Erythroblast (primary cell): ENCODE results near the gene CDC42SE2.
"Not testable (repeated sequence)": the region's sequence is repeated elsewhere in the genome, so short reads cannot be mapped to it uniquely, and the experiment has no call there.

Experiments used
- DNase-seq, 2 experiments: peaks; one replicate each; lab custom pipeline; 2025; lab: John Stamatoyannopoulos, UW
- GATA1 ChIP-seq: IDR thresholded peaks from 2 replicates; pipeline ENCODE4 v1.6.1; 2011; ENCODE audit warnings: low read depth, mild to moderate bottlenecking, control low read depth, low read length, moderate library complexity
- POLR2A ChIP-seq: IDR thresholded peaks from 2 replicates; pipeline ENCODE4 v1.6.1; 2011; ENCODE audit warnings: mild to moderate bottlenecking, low read length

Gene CDC42SE2

DNA sequence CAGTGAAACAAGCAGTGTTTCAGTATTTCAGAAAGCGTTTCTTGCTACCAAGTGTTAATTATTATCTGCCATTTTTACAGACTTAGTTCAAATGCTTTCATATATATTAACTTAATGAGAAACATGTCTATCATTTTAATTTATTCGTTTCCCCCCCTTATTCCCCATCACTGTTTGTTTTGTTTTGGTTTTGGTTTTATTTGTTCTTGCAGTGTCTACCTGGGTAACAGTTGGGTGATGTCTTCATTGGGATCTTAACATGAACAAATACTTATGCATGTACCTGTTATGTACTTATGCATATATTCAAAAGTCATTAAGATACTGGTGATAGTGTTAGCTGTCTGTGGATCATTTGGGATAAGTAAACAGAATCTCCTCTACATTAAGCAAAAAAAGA, 108.0 kb downstream of the CDC42SE2 start:
- no peak for DNase-seq
- no peak for TF ChIP-seq POLR2A
- no peak for TF ChIP-seq GATA1

DNA sequence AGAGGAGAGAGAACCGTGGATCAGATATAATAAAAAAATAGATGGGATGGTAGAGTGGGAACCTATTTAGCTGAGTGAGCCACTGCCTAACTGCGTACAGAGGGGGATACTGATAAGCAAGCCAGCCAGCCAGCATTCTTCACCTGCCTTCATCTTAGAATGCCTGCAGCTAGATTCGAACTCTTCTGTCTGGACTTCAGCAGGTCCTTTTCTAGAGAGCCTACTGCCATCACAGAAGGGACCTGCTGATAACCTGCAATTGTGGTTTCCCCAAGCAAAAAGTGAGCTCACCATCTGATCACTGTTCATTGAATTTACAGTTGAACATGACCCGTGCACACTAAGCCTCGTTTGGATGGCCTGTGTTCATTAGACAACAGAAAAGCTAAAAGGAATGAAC, 109.4 kb downstream of the CDC42SE2 start:
- DNase-seq = peak; percentile 68 to 91
- TF ChIP-seq POLR2A (no peak), GATA1 (no peak)

DNA sequence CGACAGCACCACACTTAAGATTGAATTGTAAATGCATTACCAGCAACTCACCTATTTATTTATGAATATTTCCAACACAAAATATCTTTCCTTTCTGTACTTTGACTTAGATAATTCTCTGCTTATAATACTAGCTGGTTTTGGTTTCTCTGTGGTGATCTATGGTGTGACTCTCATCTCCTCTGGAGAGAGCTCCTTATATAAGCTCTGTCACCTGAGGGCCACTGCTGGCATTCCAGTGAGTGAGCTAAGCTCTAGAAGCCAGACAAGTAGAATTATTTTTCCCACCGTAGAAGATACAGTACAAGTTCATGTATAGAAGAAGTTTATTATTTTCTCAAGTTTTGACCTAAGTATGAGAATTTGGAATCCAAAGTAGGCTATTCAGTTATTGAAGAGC, 111.5 kb downstream of the CDC42SE2 start:
- TF ChIP-seq POLR2A (no peak), GATA1 (no peak)
- no peak for DNase-seq

DNA sequence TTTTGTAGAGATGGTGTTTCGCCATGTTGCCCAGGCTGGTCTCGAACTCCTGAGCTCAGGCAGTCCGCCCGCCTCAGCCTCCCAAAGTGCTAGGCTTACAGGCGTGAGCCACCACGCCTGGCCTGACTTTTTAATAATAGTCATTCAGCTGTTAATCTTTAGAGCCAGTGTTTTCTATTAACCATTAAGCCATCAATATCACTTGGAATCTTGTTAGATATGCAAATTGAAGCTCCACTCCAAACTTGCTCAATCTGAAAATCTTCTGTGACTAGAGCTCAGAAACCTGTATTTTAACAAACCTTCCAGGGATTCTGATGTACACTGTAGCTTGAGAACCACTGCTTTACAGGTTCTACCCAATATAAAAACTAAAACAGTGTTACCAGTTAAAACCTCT, 113.5 kb downstream of the CDC42SE2 start:
- DNase-seq = no peak
- TF ChIP-seq GATA1 = no peak
- TF ChIP-seq POLR2A = no peak

DNA sequence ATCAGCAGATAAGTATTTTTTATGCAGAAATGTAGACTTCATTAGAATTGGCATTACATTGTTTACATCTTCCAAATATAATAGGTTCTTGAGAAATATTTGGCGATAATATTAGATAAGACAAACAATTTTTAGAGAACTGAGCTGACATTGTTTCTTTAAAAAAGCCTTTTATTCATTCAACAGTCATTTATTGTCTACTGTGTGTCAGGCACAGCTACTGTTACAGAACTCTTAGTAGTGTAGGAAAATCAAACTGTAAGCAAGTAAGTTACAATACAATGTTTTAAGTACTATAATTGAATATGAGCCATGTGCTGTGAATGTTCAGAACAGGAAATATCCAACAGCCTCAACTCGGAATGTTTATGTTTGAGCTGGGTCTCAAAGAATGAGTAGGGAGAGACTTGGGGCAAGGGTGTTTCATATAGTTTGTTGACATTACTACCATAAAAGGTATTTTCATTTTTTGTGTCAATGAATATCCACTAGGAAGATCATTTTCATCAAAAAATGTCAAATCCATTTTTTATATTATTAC, 114.0 kb downstream of the CDC42SE2 start:
- DNase-seq = no peak
- TF ChIP-seq GATA1 (no peak), POLR2A (no peak)

DNA sequence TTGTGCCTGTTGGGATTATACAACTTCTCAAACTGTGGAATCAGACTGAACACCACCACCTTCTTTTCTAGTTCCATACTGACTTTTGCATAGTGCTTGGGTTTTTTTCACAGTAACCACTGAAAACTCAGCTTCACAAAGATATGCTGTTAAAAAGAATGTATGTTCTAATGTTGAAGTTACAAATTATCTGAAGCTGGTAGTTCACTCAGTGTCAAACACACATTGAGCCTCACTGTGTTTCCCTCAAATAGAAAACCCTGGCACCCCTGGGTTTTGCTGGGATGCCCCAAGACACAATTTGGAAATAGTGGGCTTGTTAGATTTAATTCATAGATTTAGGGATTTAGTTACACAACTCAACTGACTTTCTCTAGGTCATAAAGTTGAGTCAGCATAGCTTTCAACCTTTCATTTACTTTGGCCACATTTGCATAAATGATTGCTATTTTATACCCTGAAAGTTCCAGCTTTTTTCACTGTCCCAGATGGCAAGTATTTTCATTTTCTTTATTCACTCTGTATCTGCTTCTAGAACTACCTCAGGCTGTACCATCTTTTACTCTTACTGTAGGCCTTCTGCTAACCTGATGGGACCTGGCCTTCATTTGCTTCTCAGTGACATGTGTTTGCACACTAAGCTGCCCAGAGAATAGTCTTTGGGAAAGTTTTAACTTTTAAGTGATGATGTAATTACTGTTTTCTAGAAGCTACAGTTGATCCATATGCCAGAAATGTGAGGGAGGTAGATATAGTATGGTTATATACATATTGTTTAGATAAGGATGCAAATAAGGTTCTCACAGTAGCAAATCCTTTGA, 115.1 kb downstream of the CDC42SE2 start:
- DNase-seq = peak; percentile 68 to 82
- peak; percentile 39 for TF ChIP-seq POLR2A
- no peak for TF ChIP-seq GATA1

DNA sequence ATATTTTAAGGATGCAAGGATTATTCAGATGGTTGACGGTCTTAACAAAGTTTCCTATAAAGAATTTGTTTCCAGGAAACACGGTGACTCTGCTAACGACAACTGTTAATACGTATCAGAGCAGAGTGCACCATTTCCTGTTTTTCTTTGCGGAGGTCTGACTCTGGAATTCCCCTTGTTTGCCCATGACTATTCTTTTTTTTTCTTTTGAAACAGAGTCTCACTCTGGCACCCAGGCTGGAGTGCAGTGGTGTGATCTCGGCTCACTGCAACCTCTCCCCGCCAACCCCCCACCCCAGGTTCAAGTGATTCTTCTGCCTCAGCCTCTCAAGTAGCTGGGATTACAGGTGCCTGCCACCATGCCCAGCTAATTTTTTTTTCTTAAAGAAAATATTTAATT, 115.9 kb downstream of the CDC42SE2 start:
- DNase-seq = peak; percentile 56 to 68
- TF ChIP-seq POLR2A (no peak), GATA1 (no peak)

DNA sequence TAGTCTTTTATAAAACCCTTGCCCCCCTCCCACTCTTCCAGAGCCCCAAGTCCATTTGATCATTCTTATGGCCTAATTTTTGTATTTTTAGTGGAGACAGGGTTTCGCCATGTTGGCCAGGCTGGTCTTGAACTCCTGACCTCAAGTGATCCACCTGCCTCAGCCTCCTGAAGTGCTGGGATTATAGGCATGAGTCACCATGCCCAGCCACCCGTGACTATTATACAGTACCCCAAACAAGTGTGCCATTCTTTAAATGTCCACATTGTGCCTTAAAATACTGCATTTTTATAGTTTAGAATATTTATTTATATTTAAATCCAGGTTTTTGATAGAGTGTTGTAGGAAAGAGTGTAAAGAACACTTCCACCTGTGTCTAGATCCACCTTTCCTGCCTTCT, 116.4 kb downstream of the CDC42SE2 start:
- not testable (repeated sequence) for DNase-seq

DNA sequence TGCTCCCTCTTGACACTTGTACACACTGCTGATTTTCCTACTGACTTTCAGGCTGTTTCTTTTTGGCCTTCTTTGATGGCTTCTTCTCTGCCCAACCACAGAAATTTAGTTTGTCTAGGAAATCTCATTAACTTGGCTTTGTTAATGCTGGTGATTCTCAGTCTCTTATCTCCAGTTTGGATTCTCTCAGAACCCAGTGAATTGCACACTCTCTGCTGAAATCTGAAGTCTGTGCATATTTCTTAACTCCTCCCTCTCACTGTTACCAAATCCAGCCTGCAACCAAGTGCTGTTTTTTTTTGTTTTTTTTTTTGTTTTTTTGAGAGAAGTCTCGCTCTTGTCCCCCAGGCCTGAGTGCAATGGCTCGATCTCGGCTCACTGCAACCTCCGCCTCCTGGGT, 117.2 kb downstream of the CDC42SE2 start:
- TF ChIP-seq GATA1 (no peak), POLR2A (no peak)
- DNase-seq = peak in 1 of 2 experiments; percentile 7

DNA sequence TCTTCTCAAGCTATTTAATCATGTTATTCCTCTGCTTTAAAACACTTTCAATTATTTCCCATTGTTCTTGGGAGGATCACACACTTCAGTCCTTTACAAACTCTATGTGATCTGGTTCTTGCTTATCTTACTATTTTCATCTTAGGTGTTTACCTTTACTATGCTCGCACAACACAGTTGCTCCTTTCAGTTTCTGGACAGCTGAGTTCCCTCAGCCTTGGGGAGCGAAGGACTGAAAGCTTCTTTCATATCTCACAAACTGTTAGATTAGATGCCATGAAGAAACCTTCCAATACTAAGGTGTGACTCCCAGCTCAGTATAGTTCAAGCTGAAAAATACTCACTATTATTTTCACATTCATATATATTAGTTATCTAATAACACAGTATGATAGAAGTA, 117.9 kb downstream of the CDC42SE2 start:
- no peak for DNase-seq

DNA sequence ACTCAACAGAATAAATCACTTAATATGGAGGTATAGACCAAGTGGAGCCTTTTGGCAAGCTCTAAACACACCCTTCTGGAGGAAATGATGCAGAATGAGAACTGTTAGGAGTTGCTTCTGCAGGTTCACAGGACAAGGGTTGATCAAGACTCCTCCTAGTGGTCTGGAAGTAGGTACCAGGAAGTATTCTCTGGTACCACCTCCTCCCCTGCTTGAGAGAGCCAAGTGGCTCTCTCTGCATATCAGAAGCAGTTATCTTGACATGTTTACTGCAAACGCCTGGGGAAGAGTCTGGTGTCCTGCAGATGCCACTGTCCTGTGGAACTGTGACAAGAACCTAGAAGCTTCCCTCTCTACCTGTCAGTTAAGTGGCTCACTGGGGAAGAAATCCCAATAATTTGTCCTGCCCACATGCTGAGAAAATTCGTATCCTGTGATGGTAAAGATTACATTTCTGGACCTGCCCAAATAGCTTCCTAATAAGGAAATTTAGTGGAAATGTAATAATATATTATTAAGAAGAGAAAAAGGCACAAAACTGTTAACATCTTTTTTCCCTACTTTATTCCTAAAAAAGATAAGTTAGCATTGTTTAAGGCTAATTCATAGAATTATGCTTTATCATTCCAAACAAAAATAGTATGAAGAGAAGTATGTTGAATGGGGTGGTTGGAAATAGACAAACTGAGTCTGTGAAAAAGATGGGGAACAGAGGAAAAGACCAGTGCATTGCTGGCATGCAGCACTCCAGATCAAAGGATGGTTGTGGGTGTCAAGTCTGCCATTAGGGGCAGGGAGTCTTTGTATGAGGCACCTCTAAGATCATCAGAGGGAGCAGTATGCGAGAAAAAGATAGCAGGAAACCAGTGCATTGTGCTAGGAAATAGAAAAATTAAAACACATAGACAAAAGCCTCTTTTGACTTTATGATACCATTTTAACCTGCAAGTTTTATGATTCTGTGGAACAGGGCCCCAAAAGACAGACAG, 118.8 kb downstream of the CDC42SE2 start:
- TF ChIP-seq POLR2A = peak; percentile 30
- no peak for TF ChIP-seq GATA1
- peak; percentile 85 to 92 for DNase-seq

More for the DNA sequence above, 117.9 kb downstream of the CDC42SE2 start:
- TF ChIP-seq GATA1 (no peak), POLR2A (no peak)

DNA sequence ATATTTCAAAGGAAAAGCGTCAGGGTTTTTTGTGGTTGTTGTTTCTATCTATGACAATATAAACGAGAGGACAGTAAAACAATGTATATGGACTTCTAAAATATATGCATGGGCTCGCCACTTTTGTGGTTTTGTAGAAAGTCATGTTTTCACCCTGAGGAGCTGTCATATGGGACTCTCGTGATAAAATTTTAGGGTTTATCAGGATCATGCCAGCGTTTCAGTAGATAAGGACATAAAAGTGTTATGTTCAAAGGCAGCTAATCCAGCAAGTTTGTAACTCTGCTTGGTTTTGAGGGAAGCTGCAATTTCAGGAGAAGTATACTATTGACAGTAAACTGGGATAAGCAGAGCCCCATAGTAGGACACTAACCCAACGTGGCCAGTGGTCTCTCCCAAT, 120.3 kb downstream of the CDC42SE2 start:
- peak; percentile 57 to 83 for DNase-seq
- TF ChIP-seq GATA1 = no peak
- no peak for TF ChIP-seq POLR2A

DNA sequence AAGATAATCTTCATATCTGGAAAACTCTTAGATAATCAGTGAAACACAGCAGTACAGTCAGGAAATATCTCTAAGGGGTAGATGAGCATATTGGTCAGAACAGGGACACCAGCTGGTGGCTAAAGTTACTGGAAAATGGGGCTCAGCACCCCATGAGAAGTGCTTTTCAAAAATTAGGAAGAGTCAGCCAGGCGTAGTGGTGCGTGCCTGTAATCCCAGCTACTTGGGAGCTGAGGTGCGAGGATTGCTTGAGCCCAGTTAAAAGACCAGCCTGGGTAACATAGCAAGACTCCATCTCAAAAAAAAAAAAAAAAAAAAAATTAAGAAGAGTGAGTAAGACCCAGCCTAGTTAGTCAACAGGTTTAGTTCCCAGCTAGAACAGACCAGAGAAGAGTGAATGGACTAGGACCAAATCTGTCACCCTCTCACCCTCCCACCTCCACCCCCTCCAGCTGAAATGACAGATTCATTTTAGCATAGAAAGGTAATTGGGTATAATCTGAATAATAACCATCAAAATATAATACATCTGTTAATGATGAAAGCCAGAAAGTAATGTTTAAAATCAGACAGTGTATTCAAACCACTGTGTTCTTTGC, 120.9 kb downstream of the CDC42SE2 start:
- no peak for TF ChIP-seq GATA1
- no peak for TF ChIP-seq POLR2A
- peak; percentile 47 to 62 for DNase-seq

DNA sequence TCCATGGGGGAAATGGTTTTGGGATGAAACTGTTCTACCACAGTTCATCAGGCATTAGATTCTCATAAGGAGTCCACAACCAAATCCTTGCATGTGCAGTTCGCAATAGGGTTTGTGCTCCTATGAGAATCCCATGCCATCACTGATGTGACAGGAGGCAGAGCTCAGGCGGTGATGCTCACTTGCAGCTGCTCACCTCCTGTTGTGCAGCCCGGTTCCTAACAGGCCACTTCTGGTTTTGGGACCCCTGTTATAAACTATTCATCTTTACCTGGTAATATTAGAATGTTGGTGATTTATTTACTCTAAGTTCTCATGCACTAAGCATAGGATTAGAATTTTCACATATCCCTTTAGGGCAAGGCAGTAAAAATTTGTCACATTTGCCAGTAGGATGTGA, 122.3 kb downstream of the CDC42SE2 start:
- TF ChIP-seq GATA1 (no peak), POLR2A (no peak)
- DNase-seq = no peak
